ENCODE data around the gene DCLRE1A.

DNA sequence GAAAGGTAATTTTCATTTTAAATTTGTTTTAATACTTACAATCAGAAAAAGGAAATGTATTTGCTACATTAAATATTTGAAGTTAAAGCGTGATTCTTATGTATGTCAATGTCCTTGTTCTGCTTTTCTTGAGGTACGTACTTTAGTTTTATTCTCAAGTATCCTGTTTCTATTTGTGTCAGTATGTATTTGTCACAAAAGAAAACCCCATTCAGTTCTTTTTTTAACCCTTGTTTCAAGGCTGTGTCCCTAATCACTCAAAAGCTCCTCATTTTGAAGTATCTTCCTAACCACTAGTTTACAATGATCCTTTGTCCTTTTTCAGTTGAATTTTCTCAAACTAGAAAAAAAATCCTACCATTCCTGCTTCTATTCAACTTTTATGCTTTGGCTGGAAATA is 25.8 kb upstream of the DCLRE1A start:
- no peak for TF ChIP-seq ZNF660 (CRISPR knock-in tag; IDR thresholded peaks at IDR 0.05; ENCODE audit: borderline replicate concordance, low read depth)
- TF ChIP-seq, protein P1, sequence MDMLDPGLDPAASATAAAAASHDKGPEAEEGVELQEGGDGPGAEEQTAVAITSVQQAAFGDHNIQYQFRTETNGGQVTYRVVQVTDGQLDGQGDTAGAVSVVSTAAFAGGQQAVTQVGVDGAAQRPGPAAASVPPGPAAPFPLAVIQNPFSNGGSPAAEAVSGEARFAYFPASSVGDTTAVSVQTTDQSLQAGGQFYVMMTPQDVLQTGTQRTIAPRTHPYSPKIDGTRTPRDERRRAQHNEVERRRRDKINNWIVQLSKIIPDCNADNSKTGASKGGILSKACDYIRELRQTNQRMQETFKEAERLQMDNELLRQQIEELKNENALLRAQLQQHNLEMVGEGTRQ (IDR thresholded peaks at IDR 0.05; ENCODE audit: low read depth, low read length), result no peak
- TF ChIP-seq, protein P1 (CRISPR knock-in tag; IDR thresholded peaks at IDR 0.05; ENCODE audit: borderline replicate concordance), result no peak
- TF ChIP-seq ZNF510 (CRISPR knock-in tag; IDR thresholded peaks at IDR 0.05; ENCODE audit: low read depth), result no peak
- TF ChIP-seq POLR2AphosphoS5 (IDR thresholded peaks at IDR 0.05; ENCODE audit: low read depth, low read length), result no peak
- TF ChIP-seq SMC3 (IDR thresholded peaks at IDR 0.05; ENCODE audit: low read length), result no peak
- no peak for TF ChIP-seq ZFP90 (CRISPR knock-in tag; IDR thresholded peaks at IDR 0.05; ENCODE audit: borderline replicate concordance)
- TF ChIP-seq, protein P2, sequence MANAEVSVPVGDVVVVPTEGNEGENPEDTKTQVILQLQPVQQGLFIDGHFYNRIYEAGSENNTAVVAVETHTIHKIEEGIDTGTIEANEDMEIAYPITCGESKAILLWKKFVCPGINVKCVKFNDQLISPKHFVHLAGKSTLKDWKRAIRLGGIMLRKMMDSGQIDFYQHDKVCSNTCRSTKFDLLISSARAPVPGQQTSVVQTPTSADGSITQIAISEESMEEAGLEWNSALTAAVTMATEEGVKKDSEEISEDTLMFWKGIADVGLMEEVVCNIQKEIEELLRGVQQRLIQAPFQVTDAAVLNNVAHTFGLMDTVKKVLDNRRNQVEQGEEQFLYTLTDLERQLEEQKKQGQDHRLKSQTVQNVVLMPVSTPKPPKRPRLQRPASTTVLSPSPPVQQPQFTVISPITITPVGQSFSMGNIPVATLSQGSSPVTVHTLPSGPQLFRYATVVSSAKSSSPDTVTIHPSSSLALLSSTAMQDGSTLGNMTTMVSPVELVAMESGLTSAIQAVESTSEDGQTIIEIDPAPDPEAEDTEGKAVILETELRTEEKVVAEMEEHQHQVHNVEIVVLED (CRISPR knock-in tag; IDR thresholded peaks at IDR 0.05; ENCODE audit: borderline replicate concordance), result no peak
- TF ChIP-seq SMAD1 (CRISPR knock-in tag; IDR thresholded peaks at IDR 0.05; ENCODE audit: borderline replicate concordance, low read depth), result no peak
- TF ChIP-seq ZBTB7A (CRISPR knock-in tag; IDR thresholded peaks at IDR 0.05), result no peak
- no peak for TF ChIP-seq RFXAP (CRISPR knock-in tag; IDR thresholded peaks at IDR 0.05; ENCODE audit: borderline replicate concordance)
- no peak for TF ChIP-seq CEBPB (IDR thresholded peaks at IDR 0.05; ENCODE audit: borderline replicate concordance, low read depth, low read length)
